Esophagus muscularis mucosa (tissue), 4 donors: ENCODE data around the gene NDUFAF5. TPM values are rescaled to one million over a fixed set of nuclear protein-coding genes. Genes with fewer than 3 reads are reported as not detected.
A peak's percentile ranks its signal among the peaks of the same experiment; 100 is the strongest.

Experiments
- DNase-seq: peaks from one replicate; pipeline ENCODE4 v3.0.0-alpha.2; 2017; ENCODE audit errors: extremely low spot score
- H3K27ac ChIP-seq, 4 donors: fragments of 200-600 bp; sonication (generic); replicated peaks in 1 of 4; 1 replicate in 3 of 4; 2 replicates in 1 of 4; pipeline ENCODE4 v1.5.1; 2016 to 2019; ENCODE audit warnings: mild to moderate bottlenecking in 1 of 4
- H3K27me3 ChIP-seq, 4 donors: fragments of 200-600 bp; sonication (generic); one replicate each; pipeline versions ENCODE4 v1.5.1 to v1.6.0; 2016 to 2019
- H3K36me3 ChIP-seq, 4 donors: fragments of 200-600 bp; sonication (generic); one replicate each; pipeline ENCODE4 v1.5.1; 2016 to 2019
- H3K4me1 ChIP-seq, 4 donors: fragments of 200-600 bp; sonication (generic); one replicate each; pipeline ENCODE4 v1.5.1; 2016 to 2019
- H3K4me3 ChIP-seq, 4 donors: fragments of 200-600 bp; sonication (generic); 1 replicate in 2 of 4; 2 replicates in 2 of 4; pipeline ENCODE4 v1.5.1; 2016 to 2019; ENCODE audit warnings: mild to moderate bottlenecking in 4 of 4, moderate library complexity in 1 of 4
- H3K9me3 ChIP-seq, 4 donors: fragments of 200-600 bp; sonication (generic); 1 replicate in 3 of 4; 2 replicates in 1 of 4; pipeline ENCODE4 v1.5.1; 2016 to 2019
- CTCF ChIP-seq, 3 experiments: fragments of 200-600 bp in 2 of 3; fragments of 450-650 bp in 1 of 3; sonication (generic) in 2 of 3; IDR thresholded peaks; one replicate each; pipeline ENCODE4 v1.5.1; 2017 to 2019; ENCODE audit warnings: antibody characterized with exemption in 3 of 3, mild to moderate bottlenecking in 2 of 3, moderate library complexity in 1 of 3
- EP300 ChIP-seq: sonication (generic); formaldehyde crosslinking; IDR thresholded peaks from one replicate; pipeline ENCODE4 v1.6.1; 2017; ENCODE audit warnings: antibody characterized with exemption
- POLR2A ChIP-seq: fragments of 450-650 bp; IDR thresholded peaks from one replicate; pipeline ENCODE4 v1.6.1; 2017; ENCODE audit warnings: antibody characterized with exemption, moderate library complexity, mild to moderate bottlenecking, low read depth
- POLR2AphosphoS5 ChIP-seq, 2 donors: sonication (generic); formaldehyde crosslinking; IDR thresholded peaks; one replicate each; pipeline ENCODE4 v1.6.1; 2017; ENCODE audit warnings: antibody characterized with exemption in 2 of 2
- WGBS: methylation state at CpG from one replicate; pipeline ENCODE4 v1.1.5; 2018; 5-methylcytosine and 5-hydroxymethylcytosine counted together
- intact Hi-C: fragments of 100-400 bp; cut with DNase I; formaldehyde crosslinking; loops from one replicate; pipeline ENCODE4 v1.15.1; 2023
- total RNA-seq, 4 donors: library from RNA; depleted of rRNA; stranded (reverse); fragments of >200 nt; gene quantifications; one replicate each; pipeline versions ENCODE4 v1.1.0 to v1.2.1, GENCODE V29; 2016

The NDUFAF5 gene
- total RNA-seq, 4 donors from 2014 or later = 11.9 to 23.3 (median 19.1) TPM

GRCh38 chr20:13841206-13841605 is 56.4 kb downstream of the NDUFAF5 start:
- Histone ChIP-seq H3K27me3 (no peaks in the 10 kb centered on the region), H3K4me3 (no peak overlapping the region), H3K36me3 (no peaks in the 10 kb centered on the region), H3K4me1 (peaks cover 0 to 4% (median 0%) of the 10 kb centered on the region in 4 donors), H3K27ac (no peak overlapping the region), H3K9me3 (no peaks in the 10 kb centered on the region)
- intact Hi-C loops = no loop called here
- 90% methylated on average over 3 of the region's 3 CpGs for WGBS
- DNase-seq = no peak
- TF ChIP-seq CTCF (IDR thresholded peaks at IDR 0.05) (no peak), EP300 (no peak), POLR2A (no peak), POLR2AphosphoS5 (IDR thresholded peaks at IDR 0.05) (no peak)

- peaks cover 0 to 10% (median 4%) of the 10 kb centered on the region in 4 donors for H3K4me1 ChIP-seq
- TF ChIP-seq POLR2AphosphoS5 (IDR thresholded peaks at IDR 0.05) = no peak
- no peak for TF ChIP-seq CTCF (IDR thresholded peaks at IDR 0.05)
- TF ChIP-seq EP300 = no peak
- no peak for TF ChIP-seq POLR2A
- no peak overlapping the region for H3K4me3 ChIP-seq
- intact Hi-C loops = no loop called here
- H3K36me3 ChIP-seq = no peaks in the 10 kb centered on the region
- H3K27me3 ChIP-seq = no peaks in the 10 kb centered on the region
- no peaks in the 10 kb centered on the region for H3K9me3 ChIP-seq
- no peak overlapping the region for H3K27ac ChIP-seq
- 53% methylated on average over 4 of the region's 4 CpGs for WGBS
- DNase-seq = no peak
Measured at GRCh38 chr20:13844296-13844695, 59.5 kb downstream of the NDUFAF5 start.

- TF ChIP-seq EP300 (no peak), CTCF (IDR thresholded peaks at IDR 0.05) (no peak), POLR2AphosphoS5 (IDR thresholded peaks at IDR 0.05) (no peak), POLR2A (no peak)
- intact Hi-C loops = no loop called here
- no peak for DNase-seq
- H3K9me3 ChIP-seq = no peaks in the 10 kb centered on the region
- H3K36me3 ChIP-seq = no peaks in the 10 kb centered on the region
- H3K4me3 ChIP-seq = no peak overlapping the region
- H3K27ac ChIP-seq = peak overlapping the region in 1 of 4 donors; percentile 15
- H3K4me1 ChIP-seq = peaks cover 6 to 20% (median 19%) of the 10 kb centered on the region in 4 donors
- no peaks in the 10 kb centered on the region for H3K27me3 ChIP-seq
- 64% methylated on average over 2 of the region's 2 CpGs for WGBS
Measured at GRCh38 chr20:13851279-13851678, 66.5 kb downstream of the NDUFAF5 start.

- DNase-seq = no peak
- Histone ChIP-seq H3K4me1 (peaks cover 12 to 28% (median 17%) of the 10 kb centered on the region in 4 donors), H3K27ac (peak overlapping the region in 3 of 4 donors; percentile 11 to 45 (median 20)), H3K27me3 (no peaks in the 10 kb centered on the region), H3K9me3 (no peaks in the 10 kb centered on the region), H3K4me3 (no peak overlapping the region), H3K36me3 (no peaks in the 10 kb centered on the region)
- no peak for TF ChIP-seq POLR2AphosphoS5 (IDR thresholded peaks at IDR 0.05)
- TF ChIP-seq EP300 = no peak
- TF ChIP-seq CTCF (IDR thresholded peaks at IDR 0.05) = no peak
- TF ChIP-seq POLR2A = no peak
- 41% methylated on average over 1 of the region's 1 CpG for WGBS
- intact Hi-C loops = no loop called here
Measured at GRCh38 chr20:13852306-13852705, 67.5 kb downstream of the NDUFAF5 start.

- no peak for DNase-seq
- intact Hi-C loops = no loop called here
- Histone ChIP-seq H3K27me3 (no peaks in the 10 kb centered on the region), H3K27ac (no peak overlapping the region), H3K36me3 (no peaks in the 10 kb centered on the region), H3K4me1 (peaks cover 12 to 39% (median 28%) of the 10 kb centered on the region in 4 donors), H3K9me3 (no peaks in the 10 kb centered on the region), H3K4me3 (no peak overlapping the region)
- TF ChIP-seq POLR2A (no peak), POLR2AphosphoS5 (IDR thresholded peaks at IDR 0.05) (no peak), EP300 (no peak)
- WGBS = 79% methylated on average over 4 of the region's 4 CpGs
Measured at GRCh38 chr20:13855613-13856012, 70.8 kb downstream of the NDUFAF5 start.
